Measurements from ENCODE around the gene GRIN2C.
A peak's percentile ranks its signal among the peaks of the same experiment; 100 is the strongest.

DNA sequence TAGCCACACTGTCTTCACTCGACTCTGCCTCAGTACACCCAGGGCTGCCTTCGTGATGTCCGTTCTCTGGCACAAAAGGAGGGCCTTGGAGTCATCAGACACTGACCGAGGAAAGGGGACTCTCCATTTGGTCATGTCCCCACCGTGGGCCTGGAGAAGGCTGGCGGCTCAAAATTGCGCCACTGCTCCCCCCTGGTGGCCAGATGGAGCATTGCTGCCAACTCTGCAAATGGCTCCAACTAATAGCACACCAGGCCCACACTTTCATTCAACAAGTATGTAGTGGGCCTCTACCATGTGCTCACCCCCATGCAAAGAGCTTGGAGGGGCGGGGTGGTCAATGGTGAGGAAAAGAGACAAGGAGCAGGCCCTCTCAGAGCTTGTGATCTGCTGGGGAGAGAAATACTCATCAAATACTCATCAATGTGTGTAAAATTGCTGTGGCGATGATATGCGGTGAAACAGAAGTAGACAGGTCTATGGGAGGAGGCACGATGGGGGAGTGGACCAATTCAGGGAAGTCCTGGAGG, 5.2 kb upstream of the GRIN2C start:
- no peak for TF ChIP-seq FOS (IDR thresholded peaks at IDR 0.05; ENCODE audit: borderline replicate concordance, insufficient read depth, low read length)
- TF ChIP-seq CTCF (IDR thresholded peaks at IDR 0.05; ENCODE audit: extremely low read depth in 1 of 2, insufficient read depth in 1 of 2, low read depth in 1 of 2, low read length in 2 of 2): peak; percentile 93 to 94
- no peak for TF ChIP-seq POLR2A (IDR thresholded peaks at IDR 0.05; ENCODE audit: low read depth, low read length)
